Measurements from ENCODE around the gene ANKRD12.

The ANKRD12 gene

GRCh38 chr18:9177031-9177430 lies 40.5 kb downstream of the ANKRD12 start:
- Histone ChIP-seq H4K20me1 (ENCODE audit: low read depth, low read length) (no peaks in the 10 kb centered on the region; the same call in 1 of the 2 replicates), H3K9ac (ENCODE audit: low read length) (no peak overlapping the region), H3K27me3 (ENCODE audit: low read length) (no peaks in the 10 kb centered on the region)

GRCh38 chr18:9177466-9177865 lies 40.9 kb downstream of the ANKRD12 start:
- Histone ChIP-seq H3K4me3 (ENCODE audit: insufficient read depth, low read length, poor library complexity, severe bottlenecking) (no peak overlapping the region), H3K36me3 (ENCODE audit: low read length) (peaks cover 2% of the 10 kb centered on the region; the same call in 1 of the 2 replicates), H3K9me3 (ENCODE audit: insufficient read depth, low read length) (no peaks in the 10 kb centered on the region), H3K4me2 (ENCODE audit: low read depth, low read length, poor library complexity, severe bottlenecking) (no peak overlapping the region), H2AFZ (ENCODE audit: low read depth, low read length, severe bottlenecking) (no peak overlapping the region), H3K27ac (ENCODE audit: low read depth, low read length) (no peak overlapping the region), H3K9ac (ENCODE audit: low read length) (no peak overlapping the region), H3K79me2 (ENCODE audit: insufficient read depth, low read length) (peaks cover 78% of the 10 kb centered on the region), H3K9me2 (replicated peaks; ENCODE audit: insufficient read depth, low read length) (no peaks in the 10 kb centered on the region), H3F3A (ENCODE audit: insufficient read depth) (no peaks in the 10 kb centered on the region), H3K27me3 (ENCODE audit: low read length) (no peaks in the 10 kb centered on the region), H4K20me1 (ENCODE audit: low read depth, low read length) (no peaks in the 10 kb centered on the region; the same call in 1 of the 2 replicates)
- TF ChIP-seq EZH2phosphoT487 (conservative IDR thresholded peaks at IDR 0.05; ENCODE audit: low read length) (no peak), CTCF (IDR thresholded peaks at IDR 0.05; ENCODE audit: insufficient read depth, low read length, poor library complexity, severe bottlenecking) (no peak)

More at GRCh38 chr18:9177031-9177430, 40.5 kb downstream of the ANKRD12 start:
- TF ChIP-seq CTCF (IDR thresholded peaks at IDR 0.05; ENCODE audit: insufficient read depth, low read length, poor library complexity, severe bottlenecking) (no peak), EZH2phosphoT487 (conservative IDR thresholded peaks at IDR 0.05; ENCODE audit: low read length) (no peak)
- no peak overlapping the region for H2AFZ ChIP-seq (ENCODE audit: low read depth, low read length, severe bottlenecking)
- no peak overlapping the region for H3K4me2 ChIP-seq (ENCODE audit: low read depth, low read length, poor library complexity, severe bottlenecking)
- no peak overlapping the region for H3K4me3 ChIP-seq (ENCODE audit: insufficient read depth, low read length, poor library complexity, severe bottlenecking)
- H3K9me3 ChIP-seq (ENCODE audit: insufficient read depth, low read length): no peaks in the 10 kb centered on the region
- no peaks in the 10 kb centered on the region for H3K9me2 ChIP-seq (replicated peaks; ENCODE audit: insufficient read depth, low read length)
- no peaks in the 10 kb centered on the region for H3K36me3 ChIP-seq (ENCODE audit: low read length)
- H3K27ac ChIP-seq (ENCODE audit: low read depth, low read length): no peak overlapping the region
- H3F3A ChIP-seq (ENCODE audit: insufficient read depth): no peaks in the 10 kb centered on the region
- H3K79me2 ChIP-seq (ENCODE audit: insufficient read depth, low read length): peaks cover 81% of the 10 kb centered on the region

GRCh38 chr18:9178557-9178956 lies 42.0 kb downstream of the ANKRD12 start:
- Histone ChIP-seq H3K4me3 (ENCODE audit: insufficient read depth, low read length, poor library complexity, severe bottlenecking) (no peak overlapping the region), H3K27ac (ENCODE audit: low read depth, low read length) (no peak overlapping the region), H3K9me2 (replicated peaks; ENCODE audit: insufficient read depth, low read length) (no peaks in the 10 kb centered on the region), H3K4me2 (ENCODE audit: low read depth, low read length, poor library complexity, severe bottlenecking) (no peak overlapping the region), H4K20me1 (ENCODE audit: low read depth, low read length) (no peaks in the 10 kb centered on the region; the same call in 1 of the 2 replicates), H3K9ac (ENCODE audit: low read length) (no peak overlapping the region), H3K36me3 (ENCODE audit: low read length) (peaks cover 9% of the 10 kb centered on the region; the same call in 1 of the 2 replicates), H3K27me3 (ENCODE audit: low read length) (no peaks in the 10 kb centered on the region), H3K79me2 (ENCODE audit: insufficient read depth, low read length) (peaks cover 69% of the 10 kb centered on the region), H3K9me3 (ENCODE audit: insufficient read depth, low read length) (no peaks in the 10 kb centered on the region), H2AFZ (ENCODE audit: low read depth, low read length, severe bottlenecking) (no peak overlapping the region), H3F3A (ENCODE audit: insufficient read depth) (no peaks in the 10 kb centered on the region)
- TF ChIP-seq CTCF (IDR thresholded peaks at IDR 0.05; ENCODE audit: insufficient read depth, low read length, poor library complexity, severe bottlenecking) (no peak), EZH2phosphoT487 (conservative IDR thresholded peaks at IDR 0.05; ENCODE audit: low read length) (no peak)
